Trophoblast cell (in vitro differentiated cells and primary cell): ENCODE data around the gene TMEM132C.

ENCODE experiments used
- DNase-seq, 2 donors: peaks; one replicate each; pipeline ENCODE4 v3.0.0-alpha.2; 2016
- H2AFZ ChIP-seq: 2 replicates; pipeline ENCODE4 v1.6.1; 2013; ENCODE audit warnings: low read length, moderate library complexity, mild to moderate bottlenecking; ENCODE audit not compliant: insufficient read depth, poor library complexity
- H2AK5ac ChIP-seq: 2 replicates; pipeline ENCODE4 v1.6.1; 2013; ENCODE audit warnings: mild to moderate bottlenecking, low read length
- H2BK120ac ChIP-seq: 2 replicates; pipeline ENCODE4 v1.6.1; 2013; ENCODE audit warnings: low read length, mild to moderate bottlenecking, moderate library complexity; ENCODE audit not compliant: insufficient read depth, poor library complexity
- H2BK12ac ChIP-seq: 2 replicates; pipeline ENCODE4 v1.6.1; 2013; ENCODE audit warnings: mild to moderate bottlenecking, low read length, moderate library complexity
- H2BK5ac ChIP-seq: 2 replicates; pipeline ENCODE4 v1.6.1; 2013; ENCODE audit warnings: low read length, low read depth, moderate library complexity, mild to moderate bottlenecking; ENCODE audit not compliant: poor library complexity
- H3K14ac ChIP-seq: 2 replicates; pipeline ENCODE4 v1.6.1; 2013; ENCODE audit warnings: mild to moderate bottlenecking, low read length
- H3K18ac ChIP-seq: 2 replicates; pipeline ENCODE4 v1.6.1; 2013; ENCODE audit warnings: mild to moderate bottlenecking, low read length
- H3K23ac ChIP-seq: 2 replicates; pipeline ENCODE4 v1.6.1; 2013; ENCODE audit warnings: low read length
- H3K27ac ChIP-seq: 2 replicates; pipeline ENCODE4 v1.5.1; 2013; ENCODE audit warnings: low read depth, mild to moderate bottlenecking, inconsistent platforms, low read length, moderate library complexity
- H3K27me3 ChIP-seq: 2 replicates; pipeline ENCODE4 v1.6.1; 2013; ENCODE audit warnings: inconsistent platforms, mild to moderate bottlenecking, low read length, moderate library complexity; ENCODE audit not compliant: insufficient read depth
- H3K36me3 ChIP-seq, 2 experiments: 1 replicate in 1 of 2; 2 replicates in 1 of 2; pipeline ENCODE4 v1.6.1; 2013; ENCODE audit warnings: low read length in 2 of 2, mild to moderate bottlenecking in 2 of 2, moderate library complexity in 1 of 2; ENCODE audit not compliant: insufficient read depth in 2 of 2, control insufficient read depth in 1 of 2
- H3K4ac ChIP-seq: 2 replicates; pipeline ENCODE4 v1.6.1; 2013; ENCODE audit warnings: low read depth, mild to moderate bottlenecking, low read length, moderate library complexity
- H3K4me1 ChIP-seq, 2 experiments: 1 replicate in 1 of 2; 2 replicates in 1 of 2; pipeline ENCODE4 v1.6.1; 2013; ENCODE audit warnings: low read length in 2 of 2, mild to moderate bottlenecking in 2 of 2, moderate library complexity in 1 of 2; ENCODE audit not compliant: insufficient read depth in 2 of 2, control insufficient read depth in 1 of 2
- H3K4me2 ChIP-seq: 2 replicates; pipeline ENCODE4 v1.6.1; 2013; ENCODE audit warnings: inconsistent platforms, mild to moderate bottlenecking, low read length, moderate library complexity
- H3K4me3 ChIP-seq: 2 replicates; pipeline ENCODE4 v1.5.1; 2013; ENCODE audit warnings: mild to moderate bottlenecking, low read depth, low read length, inconsistent platforms
- H3K79me1 ChIP-seq: one replicate; pipeline ENCODE4 v1.6.1; 2013; ENCODE audit warnings: low read length
- H3K79me2 ChIP-seq: 2 replicates; pipeline ENCODE4 v1.6.1; 2013; ENCODE audit warnings: low read length, mild to moderate bottlenecking; ENCODE audit not compliant: control insufficient read depth, insufficient read depth, poor library complexity
- H3K9ac ChIP-seq: 2 replicates; pipeline ENCODE4 v1.6.1; 2013; ENCODE audit warnings: mild to moderate bottlenecking, low read length
- H3K9me3 ChIP-seq: 2 replicates; pipeline ENCODE4 v1.6.1; 2013; ENCODE audit warnings: low read depth, mild to moderate bottlenecking, control low read depth, inconsistent platforms, low read length; ENCODE audit not compliant: insufficient read depth
- H4K12ac ChIP-seq: 2 replicates; pipeline ENCODE4 v1.6.1; 2013; ENCODE audit warnings: low read depth, mild to moderate bottlenecking, low read length, moderate library complexity
- H4K8ac ChIP-seq: 2 replicates; pipeline ENCODE4 v1.6.1; 2013; ENCODE audit warnings: low read depth, mild to moderate bottlenecking, low read length, moderate library complexity
- H4K91ac ChIP-seq: one replicate; pipeline ENCODE4 v1.6.1; 2013; ENCODE audit warnings: low read depth, mild to moderate bottlenecking, low read length, moderate library complexity
- WGBS: extraction: QIAGEN DNeasy Blood & Tissue Kit; methylation state at CpG from one replicate; pipeline ENCODE4 v1.1.7; 2013; ENCODE audit warnings: missing lambda C conversion rate; ENCODE audit not compliant: insufficient read length, insufficient coverage; ENCODE audit errors: extremely low coverage; 5-methylcytosine and 5-hydroxymethylcytosine counted together

Gene TMEM132C

GRCh38 chr12:128649902-128650301 lies 382.9 kb downstream of the TMEM132C start:
- no peaks in the 10 kb centered on the region for H3K27me3 ChIP-seq
- no peak overlapping the region for H2AFZ ChIP-seq
- DNase-seq, result no peak
- no peak overlapping the region for H2AK5ac ChIP-seq
- H3K4me2 ChIP-seq, result no peak overlapping the region
- no peak overlapping the region for H3K14ac ChIP-seq
- H3K4ac ChIP-seq, result no peak overlapping the region
- H3K36me3 ChIP-seq, result no peaks in the 10 kb centered on the region
- no peak overlapping the region for H2BK120ac ChIP-seq
- no peak overlapping the region for H2BK12ac ChIP-seq
- no peaks in the 10 kb centered on the region for H3K79me2 ChIP-seq
- no peak overlapping the region for H3K27ac ChIP-seq
- H3K4me3 ChIP-seq, result no peak overlapping the region
- no peak overlapping the region for H3K18ac ChIP-seq
- H3K79me1 ChIP-seq, result no peaks in the 10 kb centered on the region
- H3K9ac ChIP-seq, result no peak overlapping the region
- H3K9me3 ChIP-seq, result peaks cover 6% of the 10 kb centered on the region
- no CpG with 5 or more reads among the region's 1 CpG for WGBS
- no peak overlapping the region for H2BK5ac ChIP-seq
- H4K8ac ChIP-seq, result no peak overlapping the region
- no peaks in the 10 kb centered on the region for H3K4me1 ChIP-seq
- H4K12ac ChIP-seq, result no peak overlapping the region
- H3K23ac ChIP-seq, result no peak overlapping the region
- H4K91ac ChIP-seq, result no peak overlapping the region

- no peaks in the 10 kb centered on the region for H3K27me3 ChIP-seq
- no peak overlapping the region for H2BK12ac ChIP-seq
- H3K27ac ChIP-seq, result no peak overlapping the region
- no peak overlapping the region for H4K12ac ChIP-seq
- H3K23ac ChIP-seq, result no peak overlapping the region
- peaks cover 6% of the 10 kb centered on the region for H3K9me3 ChIP-seq
- H3K9ac ChIP-seq, result no peak overlapping the region
- no peaks in the 10 kb centered on the region for H3K79me2 ChIP-seq
- no peak overlapping the region for H3K4ac ChIP-seq
- H4K8ac ChIP-seq, result no peak overlapping the region
- H3K4me3 ChIP-seq, result no peak overlapping the region
- H3K36me3 ChIP-seq, result no peaks in the 10 kb centered on the region
- H3K79me1 ChIP-seq, result no peaks in the 10 kb centered on the region
- no peak overlapping the region for H3K4me2 ChIP-seq
- no peak overlapping the region for H2AK5ac ChIP-seq
- H4K91ac ChIP-seq, result no peak overlapping the region
- no peak for DNase-seq
- no CpG with 5 or more reads among the region's 17 CpGs for WGBS
- no peak overlapping the region for H2BK5ac ChIP-seq
- no peak overlapping the region for H2BK120ac ChIP-seq
- H3K18ac ChIP-seq, result no peak overlapping the region
- no peak overlapping the region for H3K14ac ChIP-seq
- no peaks in the 10 kb centered on the region for H3K4me1 ChIP-seq
- H2AFZ ChIP-seq, result no peak overlapping the region
Observed at GRCh38 chr12:128652136-128652751, 385.3 kb downstream of the TMEM132C start.

GRCh38 chr12:128654468-128654867 lies 387.5 kb downstream of the TMEM132C start:
- no peak for DNase-seq
- no peak overlapping the region for H2AK5ac ChIP-seq
- no peak overlapping the region for H4K12ac ChIP-seq

GRCh38 chr12:128657378-128657777 lies 390.4 kb downstream of the TMEM132C start:
- Histone ChIP-seq H3K79me1 (no peaks in the 10 kb centered on the region), H3K4ac (no peak overlapping the region), H3K14ac (no peak overlapping the region), H3K4me3 (no peak overlapping the region), H3K27me3 (no peaks in the 10 kb centered on the region), H2AK5ac (no peak overlapping the region), H2AFZ (no peak overlapping the region), H3K9me3 (peaks cover 2% of the 10 kb centered on the region), H3K9ac (no peak overlapping the region), H4K12ac (no peak overlapping the region), H2BK12ac (no peak overlapping the region), H3K79me2 (no peaks in the 10 kb centered on the region), H3K4me1 (no peaks in the 10 kb centered on the region), H3K36me3 (no peaks in the 10 kb centered on the region), H4K91ac (no peak overlapping the region), H3K23ac (no peak overlapping the region), H3K18ac (no peak overlapping the region), H2BK5ac (no peak overlapping the region), H3K27ac (no peak overlapping the region), H4K8ac (no peak overlapping the region), H2BK120ac (no peak overlapping the region), H3K4me2 (no peak overlapping the region)
- no peak for DNase-seq
- no CpG with 5 or more reads among the region's 3 CpGs for WGBS

More at GRCh38 chr12:128654468-128654867, 387.5 kb downstream of the TMEM132C start:
- Histone ChIP-seq H2BK120ac (no peak overlapping the region), H3K9me3 (peaks cover 2% of the 10 kb centered on the region), H3K27ac (no peak overlapping the region), H3K27me3 (no peaks in the 10 kb centered on the region), H3K9ac (no peak overlapping the region), H3K23ac (no peak overlapping the region), H3K18ac (no peak overlapping the region), H3K79me2 (no peaks in the 10 kb centered on the region), H4K8ac (no peak overlapping the region), H3K4me2 (no peak overlapping the region), H3K79me1 (no peaks in the 10 kb centered on the region), H2AFZ (no peak overlapping the region), H3K4me1 (no peaks in the 10 kb centered on the region), H2BK12ac (no peak overlapping the region), H3K4me3 (no peak overlapping the region), H3K14ac (no peak overlapping the region), H2BK5ac (no peak overlapping the region), H4K91ac (no peak overlapping the region), H3K36me3 (no peaks in the 10 kb centered on the region), H3K4ac (no peak overlapping the region)
- no CpG with 5 or more reads among the region's 8 CpGs for WGBS
